Neural progenitor cell (in vitro differentiated cells): Measurements from ENCODE around the gene CSF1.

Experiments
- EZH2phosphoT487 ChIP-seq: fragments of 200-600 bp; sonication (generic); IDR thresholded peaks from 2 replicates; pipeline ENCODE4 v1.6.1; 2017; ENCODE audit warnings: antibody characterized with exemption
- TF ChIP-seq, protein P1 (sequence below): fragments of 200-600 bp; sonication (generic); IDR thresholded peaks from 2 replicates; pipeline ENCODE4 v1.5.1; 2017; ENCODE audit warnings: antibody characterized with exemption, mild to moderate bottlenecking

DNA sequence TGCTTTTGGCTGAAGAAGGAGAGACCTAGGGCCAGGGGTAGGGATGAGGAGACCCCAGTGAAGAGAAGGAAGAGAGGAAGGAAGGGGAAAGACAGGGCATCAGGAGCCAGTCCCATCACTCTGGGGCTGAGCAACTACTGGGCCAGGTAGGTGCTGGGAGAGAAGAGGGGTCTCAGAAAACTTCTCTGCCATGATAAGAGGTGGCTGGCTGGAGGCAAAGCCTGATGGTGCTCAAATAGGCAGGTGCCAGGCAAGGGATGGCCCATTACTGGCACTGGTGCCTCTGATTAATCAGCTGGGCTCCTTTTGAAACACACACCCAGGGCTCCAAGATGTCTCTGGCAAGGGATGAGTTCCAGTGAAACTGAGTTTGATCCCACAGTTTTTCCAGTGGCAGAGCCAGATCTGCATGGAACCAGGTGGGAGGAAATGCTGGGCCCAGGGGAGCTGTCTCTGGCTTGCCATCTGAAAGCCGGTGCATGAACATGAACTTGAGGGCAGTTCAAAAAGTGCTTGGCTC, 2.8 kb downstream of the CSF1 start:
- TF ChIP-seq, protein P1, sequence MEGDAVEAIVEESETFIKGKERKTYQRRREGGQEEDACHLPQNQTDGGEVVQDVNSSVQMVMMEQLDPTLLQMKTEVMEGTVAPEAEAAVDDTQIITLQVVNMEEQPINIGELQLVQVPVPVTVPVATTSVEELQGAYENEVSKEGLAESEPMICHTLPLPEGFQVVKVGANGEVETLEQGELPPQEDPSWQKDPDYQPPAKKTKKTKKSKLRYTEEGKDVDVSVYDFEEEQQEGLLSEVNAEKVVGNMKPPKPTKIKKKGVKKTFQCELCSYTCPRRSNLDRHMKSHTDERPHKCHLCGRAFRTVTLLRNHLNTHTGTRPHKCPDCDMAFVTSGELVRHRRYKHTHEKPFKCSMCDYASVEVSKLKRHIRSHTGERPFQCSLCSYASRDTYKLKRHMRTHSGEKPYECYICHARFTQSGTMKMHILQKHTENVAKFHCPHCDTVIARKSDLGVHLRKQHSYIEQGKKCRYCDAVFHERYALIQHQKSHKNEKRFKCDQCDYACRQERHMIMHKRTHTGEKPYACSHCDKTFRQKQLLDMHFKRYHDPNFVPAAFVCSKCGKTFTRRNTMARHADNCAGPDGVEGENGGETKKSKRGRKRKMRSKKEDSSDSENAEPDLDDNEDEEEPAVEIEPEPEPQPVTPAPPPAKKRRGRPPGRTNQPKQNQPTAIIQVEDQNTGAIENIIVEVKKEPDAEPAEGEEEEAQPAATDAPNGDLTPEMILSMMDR = no peak
- TF ChIP-seq EZH2phosphoT487 = no peak
